Liver (tissue), 9 donors: ENCODE measurements around the gene PPFIA2. TPM values are rescaled to one million over a fixed set of nuclear protein-coding genes. Genes with fewer than 3 reads are reported as not detected.

Experiments
- DNase-seq: peaks from one replicate; pipeline ENCODE4 v3.0.0-alpha.2; 2017; ENCODE audit warnings: low spot score
- H3K27ac ChIP-seq, 2 donors: one replicate each; pipeline ENCODE4 v1.7.0; 2013; ENCODE audit warnings: inconsistent platforms in 2 of 2, low read length in 2 of 2, control low read depth in 1 of 2, low read depth in 1 of 2, mild to moderate bottlenecking in 1 of 2
- H3K27me3 ChIP-seq, 4 donors: one replicate each; pipeline versions ENCODE4 v1.6.1 to v1.7.0; 2013; ENCODE audit warnings: low read length in 3 of 4, inconsistent platforms in 1 of 4, mild to moderate bottlenecking in 1 of 4, moderate library complexity in 1 of 4; ENCODE audit not compliant: control insufficient read depth in 4 of 4, insufficient read depth in 4 of 4
- H3K36me3 ChIP-seq, 4 donors: one replicate each; pipeline versions ENCODE4 v1.6.1 to v1.7.0; 2013; ENCODE audit warnings: low read length in 3 of 4, mild to moderate bottlenecking in 3 of 4, low read depth in 1 of 4, moderate library complexity in 1 of 4; ENCODE audit not compliant: control insufficient read depth in 4 of 4, insufficient read depth in 3 of 4
- H3K4me1 ChIP-seq, 4 donors: one replicate each; pipeline versions ENCODE4 v1.6.1 to v1.7.0; 2013; ENCODE audit warnings: low read length in 3 of 4, mild to moderate bottlenecking in 3 of 4, moderate library complexity in 1 of 4; ENCODE audit not compliant: control insufficient read depth in 4 of 4, insufficient read depth in 4 of 4
- H3K4me3 ChIP-seq, 3 donors: one replicate each; pipeline versions ENCODE4 v1.6.1 to v1.7.0; 2013; ENCODE audit warnings: low read length in 3 of 3, control low read depth in 1 of 3, low read depth in 1 of 3, mild to moderate bottlenecking in 1 of 3
- H3K9ac ChIP-seq, 2 donors: one replicate each; pipeline ENCODE4 v1.7.0; 2013; ENCODE audit warnings: low read length in 2 of 2, mild to moderate bottlenecking in 2 of 2, moderate library complexity in 2 of 2, control low read depth in 1 of 2, low read depth in 1 of 2
- H3K9me3 ChIP-seq, 4 donors: one replicate each; pipeline versions ENCODE4 v1.6.1 to v1.7.0; 2013; ENCODE audit warnings: low read length in 3 of 4; ENCODE audit not compliant: control insufficient read depth in 4 of 4
- ATF3 ChIP-seq: IDR thresholded peaks from 2 replicates; pipeline ENCODE4 v1.6.1; 2016; ENCODE audit warnings: antibody characterized with exemption
- CTCF ChIP-seq: fragments of 150-350 bp; IDR thresholded peaks from 2 replicates; pipeline ENCODE4 v1.5.1; 2017; ENCODE audit warnings: improper control_type of control experiment, low read depth, low read length; ENCODE audit not compliant: missing input control
- EGR1 ChIP-seq, 2 donors: IDR thresholded peaks; 2 replicates each; pipeline ENCODE4 v1.6.1; 2016 to 2018; ENCODE audit warnings: antibody characterized with exemption in 2 of 2, low read depth in 2 of 2
- FOXA1 ChIP-seq: IDR thresholded peaks from 2 replicates; pipeline ENCODE4 v1.6.1; 2016; ENCODE audit warnings: antibody characterized with exemption
- FOXA2 ChIP-seq: IDR thresholded peaks from 2 replicates; pipeline ENCODE4 v1.6.1; 2016; ENCODE audit warnings: antibody characterized with exemption
- GABPA ChIP-seq, 2 donors: IDR thresholded peaks in 1 of 2; conservative IDR thresholded peaks in 1 of 2; 2 replicates each; pipeline ENCODE4 v1.6.1; 2016; ENCODE audit warnings: antibody characterized with exemption in 2 of 2, mild to moderate bottlenecking in 1 of 2, moderate library complexity in 1 of 2
- HNF4A ChIP-seq, 2 donors: conservative IDR thresholded peaks; 2 replicates each; pipeline ENCODE4 v1.6.1; 2016; ENCODE audit warnings: antibody characterized with exemption in 2 of 2, mild to moderate bottlenecking in 2 of 2
- HNF4G ChIP-seq: IDR thresholded peaks from 2 replicates; pipeline ENCODE4 v1.6.1; 2016; ENCODE audit warnings: antibody characterized with exemption
- JUND ChIP-seq, 2 donors: IDR thresholded peaks; 2 replicates each; pipeline ENCODE4 v1.6.1; 2016; ENCODE audit warnings: antibody characterized with exemption in 2 of 2
- MAX ChIP-seq: IDR thresholded peaks from 2 replicates; pipeline ENCODE4 v1.6.1; 2016; ENCODE audit warnings: antibody characterized with exemption
- NR2F2 ChIP-seq: IDR thresholded peaks from 2 replicates; pipeline ENCODE4 v1.6.1; 2016; ENCODE audit warnings: antibody characterized with exemption
- RAD21 ChIP-seq, 2 donors: IDR thresholded peaks; 2 replicates each; pipeline ENCODE4 v1.6.1; 2016; ENCODE audit warnings: antibody characterized with exemption in 2 of 2, mild to moderate bottlenecking in 2 of 2
- REST ChIP-seq: IDR thresholded peaks from 2 replicates; pipeline ENCODE4 v1.6.1; 2016; ENCODE audit warnings: antibody characterized with exemption, mild to moderate bottlenecking
- RXRA ChIP-seq, 2 donors: IDR thresholded peaks; 2 replicates each; pipeline ENCODE4 v1.6.1; 2017 to 2018; ENCODE audit warnings: antibody characterized with exemption in 2 of 2, mild to moderate bottlenecking in 1 of 2
- SP1 ChIP-seq: IDR thresholded peaks from 2 replicates; pipeline ENCODE4 v1.6.1; 2018; ENCODE audit warnings: antibody characterized with exemption, mild to moderate bottlenecking
- TAF1 ChIP-seq: conservative IDR thresholded peaks from 2 replicates; pipeline ENCODE4 v1.6.1; 2016; ENCODE audit warnings: antibody characterized with exemption, mild to moderate bottlenecking
- YY1 ChIP-seq: IDR thresholded peaks from 2 replicates; pipeline ENCODE4 v1.6.1; 2016; ENCODE audit warnings: antibody characterized with exemption, mild to moderate bottlenecking
- ZBTB33 ChIP-seq: IDR thresholded peaks from 2 replicates; pipeline ENCODE4 v1.6.1; 2016; ENCODE audit warnings: antibody characterized with exemption
- WGBS: extraction: QIAGEN DNeasy Blood & Tissue Kit; methylation state at CpG from one replicate; pipeline ENCODE4 v1.1.7; 2013; 5-methylcytosine and 5-hydroxymethylcytosine counted together
- polyA plus RNA-seq, 2 donors: library from polyadenylated mRNA; stranded (reverse) in 1 of 2; unstranded in 1 of 2; fragments of 200-250 nt in 1 of 2; fragments of >200 nt in 1 of 2; fragmentation: Nextera tagmentation in 1 of 2; extraction: Ambion mirVana in 1 of 2; gene quantifications; one replicate each; pipeline versions ENCODE4 v1.2.1 to v1.2.3, GENCODE V29; 2013 to 2015
- total RNA-seq, 2 donors: library from RNA; depleted of rRNA; stranded (reverse); fragments of >200 nt; gene quantifications; one replicate each; pipeline ENCODE4 v1.2.3, GENCODE V29; 2014
- donor health status: healthy.
- donor health status: healthy.
- donor health status: healthy.
- donor health status: healthy.
- donor health status: healthy.

PPFIA2 gene
- total and polyA plus RNA-seq, 4 donors: 0.05 to 0.50 (median 0.22) TPM; not detected in 1

GRCh38 chr12:81252228-81252627 lies 506.9 kb downstream of the PPFIA2 start:
- H3K9ac ChIP-seq: no peak overlapping the region
- no peaks in the 10 kb centered on the region for H3K9me3 ChIP-seq
- peaks cover 0 to 1% (median 0%) of the 10 kb centered on the region in 4 donors for H3K36me3 ChIP-seq
- DNase-seq: no peak
- no peak overlapping the region for H3K4me3 ChIP-seq
- 91% methylated on average over 3 of the region's 3 CpGs for WGBS
- H3K27ac ChIP-seq: no peak overlapping the region
- H3K27me3 ChIP-seq: no peaks in the 10 kb centered on the region
- TF ChIP-seq TAF1 (no peak), MAX (no peak), HNF4G (no peak), HNF4A (conservative IDR thresholded peaks at IDR 0.05) (no peak), NR2F2 (no peak), REST (no peak), CTCF (no peak), RXRA (IDR thresholded peaks at IDR 0.05) (no peak), EGR1 (IDR thresholded peaks at IDR 0.05; ENCODE audit: low read depth in 2 of 2) (no peak), RAD21 (IDR thresholded peaks at IDR 0.05) (no peak), FOXA2 (no peak), SP1 (no peak), GABPA (IDR thresholded peaks at IDR 0.05 in 1 of 2, conservative IDR thresholded peaks at IDR 0.05 in 1 of 2) (no peak), ATF3 (no peak), FOXA1 (no peak), JUND (IDR thresholded peaks at IDR 0.05) (no peak), YY1 (no peak), ZBTB33 (no peak)
- H3K4me1 ChIP-seq: peaks cover 0 to 4% (median 0%) of the 10 kb centered on the region in 4 donors
